Activated naive CD8-positive, alpha-beta T cell treated with anti-CD3 and anti-CD28 coated beads, Interleukin-2, amount 50 U/mL, for 24 hours (primary cell): ENCODE measurements around the gene RYR2.

Experiments used
- ATAC-seq: fragments of 150-1000 bp; cut with Tn5 transposase; one replicate; pipeline ENCODE4 v1.10.0; 2021
- DNase-seq: peaks from one replicate; pipeline ENCODE4 v3.0.0; 2021
- H3K27ac Mint-ChIP-seq: one replicate; pipeline ENCODE4 v1.8.0; 2021; ENCODE audit warnings: mild to moderate bottlenecking, mixed read lengths
- H3K27me3 Mint-ChIP-seq: one replicate; pipeline ENCODE4 v1.8.0; 2021; ENCODE audit warnings: mixed read lengths
- H3K36me3 Mint-ChIP-seq: one replicate; pipeline ENCODE4 v1.8.0; 2021; ENCODE audit warnings: low read depth, mixed read lengths
- H3K4me1 Mint-ChIP-seq: one replicate; pipeline ENCODE4 v1.8.0; 2021; ENCODE audit warnings: mixed read lengths
- H3K4me3 Mint-ChIP-seq: one replicate; pipeline ENCODE4 v1.8.0; 2021; ENCODE audit warnings: mild to moderate bottlenecking, moderate library complexity, mixed read lengths
- H3K9me3 Mint-ChIP-seq: one replicate; pipeline ENCODE4 v1.8.0; 2021; ENCODE audit warnings: mixed read lengths

Gene RYR2

GRCh38 chr1:237736372-237737029 is 694.5 kb downstream of the RYR2 start:
- no peak overlapping the region for H3K4me3 Mint-ChIP-seq
- H3K36me3 Mint-ChIP-seq: no peaks in the 10 kb centered on the region
- no peaks in the 10 kb centered on the region for H3K27me3 Mint-ChIP-seq
- no peak for DNase-seq
- H3K4me1 Mint-ChIP-seq: peaks cover 5% of the 10 kb centered on the region
- peak; percentile 15 for ATAC-seq
- H3K9me3 Mint-ChIP-seq: peaks cover 12% of the 10 kb centered on the region
- H3K27ac Mint-ChIP-seq: no peak overlapping the region

GRCh38 chr1:237737448-237737847 is 695.5 kb downstream of the RYR2 start:
- Mint-ChIP-seq H3K9me3 (peaks cover 12% of the 10 kb centered on the region), H3K4me3 (no peak overlapping the region), H3K36me3 (no peaks in the 10 kb centered on the region), H3K27me3 (no peaks in the 10 kb centered on the region), H3K4me1 (peaks cover 5% of the 10 kb centered on the region), H3K27ac (no peak overlapping the region)
- no peak for ATAC-seq
- no peak for DNase-seq

- Mint-ChIP-seq H3K36me3 (no peaks in the 10 kb centered on the region), H3K9me3 (peaks cover 12% of the 10 kb centered on the region), H3K27me3 (no peaks in the 10 kb centered on the region), H3K4me3 (no peak overlapping the region), H3K27ac (no peak overlapping the region), H3K4me1 (peaks cover 5% of the 10 kb centered on the region)
- DNase-seq (no peak), ATAC-seq (no peak)
Measured at GRCh38 chr1:237737938-237738610, 696.1 kb downstream of the RYR2 start.

GRCh38 chr1:237740846-237741245 is 698.9 kb downstream of the RYR2 start:
- H3K4me3 Mint-ChIP-seq: no peak overlapping the region
- no peak overlapping the region for H3K27ac Mint-ChIP-seq
- H3K4me1 Mint-ChIP-seq: peaks cover 5% of the 10 kb centered on the region
- ATAC-seq: no peak
- no peaks in the 10 kb centered on the region for H3K27me3 Mint-ChIP-seq
- H3K9me3 Mint-ChIP-seq: peaks cover 12% of the 10 kb centered on the region
- no peaks in the 10 kb centered on the region for H3K36me3 Mint-ChIP-seq
- no peak for DNase-seq

GRCh38 chr1:237745545-237745944 is 703.6 kb downstream of the RYR2 start:
- ATAC-seq: no peak
- Mint-ChIP-seq H3K36me3 (no peaks in the 10 kb centered on the region), H3K4me3 (no peak overlapping the region), H3K27me3 (no peaks in the 10 kb centered on the region), H3K4me1 (no peaks in the 10 kb centered on the region), H3K27ac (no peak overlapping the region), H3K9me3 (no peaks in the 10 kb centered on the region)
- DNase-seq: no peak

GRCh38 chr1:237748171-237748960 is 706.4 kb downstream of the RYR2 start:
- no peak overlapping the region for H3K27ac Mint-ChIP-seq
- no peaks in the 10 kb centered on the region for H3K9me3 Mint-ChIP-seq
- DNase-seq (no peak), ATAC-seq (no peak)
- no peak overlapping the region for H3K4me3 Mint-ChIP-seq
- H3K27me3 Mint-ChIP-seq: no peaks in the 10 kb centered on the region
- H3K4me1 Mint-ChIP-seq: no peaks in the 10 kb centered on the region
- no peaks in the 10 kb centered on the region for H3K36me3 Mint-ChIP-seq

GRCh38 chr1:237749122-237749521 is 707.1 kb downstream of the RYR2 start:
- Mint-ChIP-seq H3K4me1 (no peaks in the 10 kb centered on the region), H3K27me3 (no peaks in the 10 kb centered on the region), H3K9me3 (no peaks in the 10 kb centered on the region), H3K36me3 (no peaks in the 10 kb centered on the region), H3K4me3 (no peak overlapping the region), H3K27ac (no peak overlapping the region)
- no peak for ATAC-seq
- DNase-seq: no peak

- no peak for DNase-seq
- Mint-ChIP-seq H3K36me3 (no peaks in the 10 kb centered on the region), H3K4me3 (no peak overlapping the region), H3K27ac (no peak overlapping the region), H3K27me3 (no peaks in the 10 kb centered on the region), H3K4me1 (no peaks in the 10 kb centered on the region), H3K9me3 (no peaks in the 10 kb centered on the region)
- no peak for ATAC-seq
Measured at GRCh38 chr1:237751090-237751489, 709.1 kb downstream of the RYR2 start.

- no peaks in the 10 kb centered on the region for H3K9me3 Mint-ChIP-seq
Measured at GRCh38 chr1:237754627-237755026, 712.6 kb downstream of the RYR2 start.

GRCh38 chr1:237756304-237756967 is 714.5 kb downstream of the RYR2 start:
- ATAC-seq (no peak), DNase-seq (no peak)
- Mint-ChIP-seq H3K27me3 (no peaks in the 10 kb centered on the region), H3K4me3 (no peak overlapping the region), H3K9me3 (peaks cover 2% of the 10 kb centered on the region), H3K36me3 (no peaks in the 10 kb centered on the region), H3K4me1 (no peaks in the 10 kb centered on the region), H3K27ac (no peak overlapping the region)

More at GRCh38 chr1:237754627-237755026, 712.6 kb downstream of the RYR2 start:
- H3K4me1 Mint-ChIP-seq: no peaks in the 10 kb centered on the region
- no peak for ATAC-seq
- no peak overlapping the region for H3K4me3 Mint-ChIP-seq
- no peak overlapping the region for H3K27ac Mint-ChIP-seq
- no peaks in the 10 kb centered on the region for H3K36me3 Mint-ChIP-seq
- no peak for DNase-seq
- no peaks in the 10 kb centered on the region for H3K27me3 Mint-ChIP-seq

GRCh38 chr1:237759377-237759776 is 717.4 kb downstream of the RYR2 start:
- Mint-ChIP-seq H3K4me3 (no peak overlapping the region), H3K27me3 (no peaks in the 10 kb centered on the region), H3K4me1 (no peaks in the 10 kb centered on the region), H3K9me3 (peaks cover 2% of the 10 kb centered on the region), H3K36me3 (no peaks in the 10 kb centered on the region), H3K27ac (no peak overlapping the region)
- ATAC-seq: no peak
- no peak for DNase-seq

- no peak overlapping the region for H3K27ac Mint-ChIP-seq
- no peaks in the 10 kb centered on the region for H3K4me1 Mint-ChIP-seq
- ATAC-seq (no peak), DNase-seq (no peak)
- peaks cover 2% of the 10 kb centered on the region for H3K9me3 Mint-ChIP-seq
- H3K4me3 Mint-ChIP-seq: no peak overlapping the region
- no peaks in the 10 kb centered on the region for H3K36me3 Mint-ChIP-seq
- H3K27me3 Mint-ChIP-seq: no peaks in the 10 kb centered on the region
Measured at GRCh38 chr1:237760951-237761350, 719.0 kb downstream of the RYR2 start.

- Mint-ChIP-seq H3K36me3 (no peaks in the 10 kb centered on the region), H3K27me3 (no peaks in the 10 kb centered on the region), H3K9me3 (peaks cover 2% of the 10 kb centered on the region), H3K4me1 (no peaks in the 10 kb centered on the region), H3K4me3 (no peak overlapping the region), H3K27ac (no peak overlapping the region)
- no peak for ATAC-seq
- no peak for DNase-seq
Measured at GRCh38 chr1:237763137-237763536, 721.2 kb downstream of the RYR2 start.

- Mint-ChIP-seq H3K9me3 (peaks cover 2% of the 10 kb centered on the region), H3K36me3 (no peaks in the 10 kb centered on the region), H3K27me3 (no peaks in the 10 kb centered on the region), H3K4me1 (no peaks in the 10 kb centered on the region), H3K4me3 (no peak overlapping the region), H3K27ac (no peak overlapping the region)
- DNase-seq (no peak), ATAC-seq (no peak)
Measured at GRCh38 chr1:237763751-237764150, 721.8 kb downstream of the RYR2 start.
